MM.1S (cell line): Measurements from ENCODE around the gene SALL2.

Experiments
- EZH2phosphoT487 ChIP-seq: fragments of 300-600 bp; sonication (generic); IDR thresholded peaks from 2 replicates; pipeline ENCODE4 v1.6.1; 2018; ENCODE audit warnings: antibody characterized with exemption, low read length
- TF ChIP-seq, protein P1 (sequence below): fragments of 300-600 bp; sonication (generic); IDR thresholded peaks from 2 replicates; pipeline ENCODE4 v1.5.1; 2016; ENCODE audit warnings: antibody characterized with exemption, low read length, mixed read lengths

- TF ChIP-seq, protein P1, sequence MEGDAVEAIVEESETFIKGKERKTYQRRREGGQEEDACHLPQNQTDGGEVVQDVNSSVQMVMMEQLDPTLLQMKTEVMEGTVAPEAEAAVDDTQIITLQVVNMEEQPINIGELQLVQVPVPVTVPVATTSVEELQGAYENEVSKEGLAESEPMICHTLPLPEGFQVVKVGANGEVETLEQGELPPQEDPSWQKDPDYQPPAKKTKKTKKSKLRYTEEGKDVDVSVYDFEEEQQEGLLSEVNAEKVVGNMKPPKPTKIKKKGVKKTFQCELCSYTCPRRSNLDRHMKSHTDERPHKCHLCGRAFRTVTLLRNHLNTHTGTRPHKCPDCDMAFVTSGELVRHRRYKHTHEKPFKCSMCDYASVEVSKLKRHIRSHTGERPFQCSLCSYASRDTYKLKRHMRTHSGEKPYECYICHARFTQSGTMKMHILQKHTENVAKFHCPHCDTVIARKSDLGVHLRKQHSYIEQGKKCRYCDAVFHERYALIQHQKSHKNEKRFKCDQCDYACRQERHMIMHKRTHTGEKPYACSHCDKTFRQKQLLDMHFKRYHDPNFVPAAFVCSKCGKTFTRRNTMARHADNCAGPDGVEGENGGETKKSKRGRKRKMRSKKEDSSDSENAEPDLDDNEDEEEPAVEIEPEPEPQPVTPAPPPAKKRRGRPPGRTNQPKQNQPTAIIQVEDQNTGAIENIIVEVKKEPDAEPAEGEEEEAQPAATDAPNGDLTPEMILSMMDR: no peak
- TF ChIP-seq EZH2phosphoT487: no peak
These were observed 5.4 kb downstream of the SALL2 start for GRCh38 chr14:21520767-21521166.
